Skeletal muscle tissue (tissue), 4 donors: ENCODE results near the gene HAPLN2. TPM values are rescaled to one million over a fixed set of nuclear protein-coding genes. Genes with fewer than 3 reads are reported as not detected.

Source experiments
- H3K27ac ChIP-seq: one replicate; pipeline ENCODE4 v1.7.0; 2013; ENCODE audit warnings: mild to moderate bottlenecking, low read depth, low read length, inconsistent platforms
- H3K27me3 ChIP-seq, 3 donors: one replicate each; pipeline ENCODE4 v1.7.0; 2013; ENCODE audit warnings: low read length in 3 of 3; ENCODE audit not compliant: control insufficient read depth in 3 of 3, insufficient read depth in 3 of 3
- H3K36me3 ChIP-seq, 3 donors: one replicate each; pipeline ENCODE4 v1.7.0; 2013; ENCODE audit warnings: low read length in 3 of 3; ENCODE audit not compliant: control insufficient read depth in 3 of 3, insufficient read depth in 3 of 3
- H3K4me1 ChIP-seq, 3 donors: one replicate each; pipeline ENCODE4 v1.7.0; 2013; ENCODE audit warnings: low read length in 3 of 3, mild to moderate bottlenecking in 3 of 3; ENCODE audit not compliant: control insufficient read depth in 3 of 3, insufficient read depth in 3 of 3
- H3K4me3 ChIP-seq, 3 donors: one replicate each; pipeline ENCODE4 v1.7.0; 2013; ENCODE audit warnings: low read length in 3 of 3
- H3K9ac ChIP-seq, 3 donors: one replicate each; pipeline ENCODE4 v1.7.0; 2013; ENCODE audit warnings: low read length in 3 of 3, mild to moderate bottlenecking in 3 of 3, moderate library complexity in 2 of 3, low read depth in 1 of 3
- H3K9me3 ChIP-seq, 3 donors: one replicate each; pipeline ENCODE4 v1.7.0; 2013; ENCODE audit warnings: low read length in 3 of 3; ENCODE audit not compliant: control insufficient read depth in 3 of 3
- total RNA-seq: library from RNA; depleted of rRNA; stranded (reverse); fragments of >200 nt; gene quantifications from one replicate; pipeline ENCODE4 v1.2.3, GENCODE V29; 2014
- donor health status: Osteomylitis.

The HAPLN2 gene
- total RNA-seq, 1 donor from 2014 or later, result 0.52 TPM

GRCh38 chr1:156615946-156616345, 3.3 kb upstream of the HAPLN2 start:
- H3K4me1 ChIP-seq, result peaks cover 0 to 6% (median 3%) of the 10 kb centered on the region in 3 donors
- no peaks in the 10 kb centered on the region for H3K36me3 ChIP-seq
- H3K27ac ChIP-seq, result peak overlapping the region; percentile 44
- peak overlapping the region in 2 of 3 donors; percentile 29 to 43 for H3K4me3 ChIP-seq
- H3K9ac ChIP-seq, result peak overlapping the region in 1 of 3 donors; percentile 14
- H3K9me3 ChIP-seq, result no peaks in the 10 kb centered on the region
- H3K27me3 ChIP-seq, result peaks cover 4 to 21% (median 21%) of the 10 kb centered on the region in 3 donors

- no peaks in the 10 kb centered on the region for H3K36me3 ChIP-seq
- peaks cover 0 to 6% (median 3%) of the 10 kb centered on the region in 3 donors for H3K4me1 ChIP-seq
- H3K27ac ChIP-seq, result peak overlapping the region; percentile 44
- H3K4me3 ChIP-seq, result no peak overlapping the region
- H3K27me3 ChIP-seq, result peaks cover 4 to 21% (median 21%) of the 10 kb centered on the region in 3 donors
- no peaks in the 10 kb centered on the region for H3K9me3 ChIP-seq
- no peak overlapping the region for H3K9ac ChIP-seq
Measured at GRCh38 chr1:156616463-156616862, 2.8 kb upstream of the HAPLN2 start.

DNA sequence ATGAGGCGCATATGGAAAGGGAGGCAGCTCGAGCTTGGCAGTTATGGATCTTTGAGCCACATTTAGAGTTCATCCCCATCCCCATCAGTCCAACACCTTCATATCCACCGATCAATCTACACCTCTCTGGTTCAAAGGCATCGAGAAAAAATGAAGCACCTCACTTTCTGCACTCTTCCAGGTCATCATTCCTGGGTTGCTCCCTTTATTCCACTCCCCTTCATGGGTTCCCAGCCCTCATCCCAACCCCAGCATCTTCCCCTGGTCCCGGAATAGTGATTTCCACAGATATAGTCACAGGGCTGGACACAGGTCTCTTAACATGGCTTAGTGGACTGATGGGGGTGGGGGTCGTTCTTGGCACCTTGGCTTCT, 354 bp downstream of the HAPLN2 start:
- Histone ChIP-seq H3K36me3 (no peaks in the 10 kb centered on the region), H3K27me3 (peaks cover 27 to 40% (median 39%) of the 10 kb centered on the region in 3 donors), H3K27ac (no peak overlapping the region), H3K9ac (no peak overlapping the region), H3K9me3 (no peaks in the 10 kb centered on the region), H3K4me1 (peaks cover 7 to 12% (median 12%) of the 10 kb centered on the region in 3 donors), H3K4me3 (no peak overlapping the region)

DNA sequence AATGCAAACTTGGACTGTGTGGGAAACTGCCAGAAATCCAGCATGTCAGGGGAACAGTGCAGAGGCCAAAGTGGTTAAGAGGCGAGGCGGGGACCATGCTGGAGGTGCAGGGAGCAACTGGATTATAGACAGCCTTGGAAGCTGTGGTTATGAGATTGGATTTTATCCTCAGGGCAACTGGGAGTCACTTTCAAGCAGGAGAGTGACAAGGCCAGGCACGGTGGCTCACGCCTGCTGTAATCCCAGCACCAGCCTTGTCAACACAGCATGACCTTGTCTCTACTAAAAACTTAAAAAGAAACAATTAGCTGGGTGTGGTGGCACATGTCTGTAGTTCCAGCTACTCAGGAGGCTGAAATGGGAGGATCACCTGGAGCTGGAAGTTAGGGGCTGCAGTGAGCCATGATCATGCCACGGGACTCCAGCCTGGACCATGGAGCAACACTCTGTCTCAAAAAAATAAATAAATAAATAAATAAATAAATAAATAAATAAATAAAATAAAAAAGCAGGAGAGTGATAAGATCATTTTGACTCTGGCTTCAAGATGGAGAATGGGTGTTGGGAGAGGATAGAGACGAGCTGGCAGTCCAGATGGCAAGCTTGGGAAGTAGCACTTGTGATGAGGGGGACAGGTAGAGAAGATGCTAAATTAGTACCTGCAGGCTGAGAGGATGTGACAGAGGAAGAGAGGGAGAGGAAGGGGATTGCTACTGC, 3.5 kb downstream of the HAPLN2 start:
- no peaks in the 10 kb centered on the region for H3K9me3 ChIP-seq
- no peak overlapping the region for H3K4me3 ChIP-seq
- peaks cover 47 to 58% (median 54%) of the 10 kb centered on the region in 3 donors for H3K27me3 ChIP-seq
- no peak overlapping the region for H3K27ac ChIP-seq
- peaks cover 16 to 20% (median 18%) of the 10 kb centered on the region in 3 donors for H3K4me1 ChIP-seq
- H3K9ac ChIP-seq, result no peak overlapping the region
- no peaks in the 10 kb centered on the region for H3K36me3 ChIP-seq

GRCh38 chr1:156623946-156624813, 5.0 kb downstream of the HAPLN2 start:
- H3K27me3 ChIP-seq, result peaks cover 43 to 55% (median 53%) of the 10 kb centered on the region in 3 donors
- no peaks in the 10 kb centered on the region for H3K36me3 ChIP-seq
- peak overlapping the region in 2 of 3 donors; percentile 11 to 33 for H3K9ac ChIP-seq
- H3K27ac ChIP-seq, result no peak overlapping the region
- peak overlapping the region in 2 of 3 donors; percentile 56 to 59 for H3K4me3 ChIP-seq
- H3K9me3 ChIP-seq, result no peaks in the 10 kb centered on the region
- H3K4me1 ChIP-seq, result peaks cover 16 to 20% (median 18%) of the 10 kb centered on the region in 3 donors

- Histone ChIP-seq H3K36me3 (no peaks in the 10 kb centered on the region), H3K9me3 (no peaks in the 10 kb centered on the region), H3K4me1 (peaks cover 16 to 20% (median 18%) of the 10 kb centered on the region in 3 donors), H3K27me3 (peaks cover 43 to 48% (median 46%) of the 10 kb centered on the region in 3 donors), H3K27ac (no peak overlapping the region), H3K4me3 (peak overlapping the region in 2 of 3 donors; percentile 56 to 59), H3K9ac (peak overlapping the region in 2 of 3 donors; percentile 11 to 33)
Measured at GRCh38 chr1:156624814-156625435, 5.7 kb downstream of the HAPLN2 start.

GRCh38 chr1:156625436-156626078, 6.3 kb downstream of the HAPLN2 start:
- peak overlapping the region in 1 of 3 donors; percentile 33 for H3K9ac ChIP-seq
- peaks cover 43 to 46% (median 44%) of the 10 kb centered on the region in 3 donors for H3K27me3 ChIP-seq
- H3K4me1 ChIP-seq, result peaks cover 16 to 20% (median 18%) of the 10 kb centered on the region in 3 donors
- no peak overlapping the region for H3K27ac ChIP-seq
- H3K36me3 ChIP-seq, result no peaks in the 10 kb centered on the region
- peak overlapping the region in 2 of 3 donors; percentile 34 to 64 for H3K4me3 ChIP-seq
- H3K9me3 ChIP-seq, result no peaks in the 10 kb centered on the region

DNA sequence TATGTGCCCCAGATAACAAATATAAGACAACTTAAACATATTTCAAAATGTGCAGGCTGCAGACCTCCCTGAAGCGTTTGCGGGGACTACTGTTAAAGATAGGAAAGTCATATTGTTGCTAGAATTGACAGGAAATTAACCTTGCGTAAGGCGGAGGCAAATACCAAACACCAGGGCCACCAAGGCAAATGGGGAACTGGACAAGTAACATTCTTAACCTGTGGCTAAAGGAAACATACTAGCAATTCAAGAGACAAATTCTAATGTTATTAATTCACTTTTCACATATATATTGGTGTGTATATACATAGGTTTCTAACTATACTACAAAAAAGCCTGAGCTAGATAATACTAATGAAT, 6.8 kb downstream of the HAPLN2 start:
- peaks cover 16 to 20% (median 18%) of the 10 kb centered on the region in 3 donors for H3K4me1 ChIP-seq
- H3K36me3 ChIP-seq, result no peaks in the 10 kb centered on the region
- H3K27me3 ChIP-seq, result peaks cover 44 to 49% (median 45%) of the 10 kb centered on the region in 3 donors
- no peaks in the 10 kb centered on the region for H3K9me3 ChIP-seq
- no peak overlapping the region for H3K4me3 ChIP-seq
- no peak overlapping the region for H3K27ac ChIP-seq
- no peak overlapping the region for H3K9ac ChIP-seq

DNA sequence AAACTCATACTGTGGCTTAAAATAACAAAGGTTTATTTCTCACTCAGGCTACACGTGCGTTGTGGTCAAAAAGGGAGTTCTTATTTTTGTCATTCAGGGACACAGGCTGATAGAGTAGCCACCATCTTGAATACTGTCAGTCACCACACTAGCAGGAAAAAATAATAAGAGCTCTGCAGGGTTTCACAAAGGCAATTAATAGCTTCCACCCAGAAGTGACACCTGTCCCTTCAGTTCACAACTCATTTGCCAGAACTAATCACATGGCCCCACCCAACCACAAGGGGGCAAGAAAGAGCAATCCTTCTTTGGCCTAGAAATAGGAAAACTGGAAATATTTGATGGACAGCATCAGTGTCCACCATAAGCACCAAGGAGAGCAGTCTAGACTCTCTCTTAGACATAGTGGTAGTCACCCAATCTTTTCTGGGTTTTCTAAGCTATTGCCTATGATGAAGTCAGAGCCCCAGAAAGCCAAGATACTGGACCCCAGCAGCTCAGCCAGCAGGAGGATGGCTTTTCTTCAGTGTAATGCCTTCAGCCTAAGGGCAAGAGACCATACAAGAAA, 8.2 kb downstream of the HAPLN2 start:
- Histone ChIP-seq H3K36me3 (no peaks in the 10 kb centered on the region), H3K4me1 (peaks cover 16 to 20% (median 18%) of the 10 kb centered on the region in 3 donors), H3K4me3 (no peak overlapping the region), H3K27me3 (peaks cover 43 to 48% (median 47%) of the 10 kb centered on the region in 3 donors), H3K9ac (no peak overlapping the region), H3K27ac (no peak overlapping the region), H3K9me3 (no peaks in the 10 kb centered on the region)
